Measurements from ENCODE around the gene STPG2. TPM values are rescaled to one million over a fixed set of nuclear protein-coding genes. Genes with fewer than 3 reads are reported as not detected.

STPG2 gene
- total and polyA plus RNA-seq, 2 of the 8 experiments (the other 6 are each of a cell fraction or from before 2014, with no cell fraction given): 0.03 TPM; not detected in 1

DNA sequence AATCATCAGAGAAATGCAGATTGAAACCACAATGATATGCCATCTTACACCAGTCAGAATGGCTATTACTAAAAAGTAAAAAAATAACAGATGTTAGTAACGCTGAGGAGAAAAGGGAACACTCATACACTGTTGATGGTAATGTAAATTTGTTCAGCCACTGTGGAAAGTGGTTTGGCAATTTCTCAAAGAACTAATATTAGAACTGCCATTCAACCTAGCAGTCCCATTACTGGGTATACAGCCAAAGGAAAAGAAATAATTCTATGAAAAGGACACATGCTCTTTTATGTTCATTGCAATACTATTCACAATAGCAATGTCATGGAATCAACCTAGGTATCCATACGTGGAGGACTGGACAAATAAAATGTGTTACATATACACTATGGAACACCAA lies 566.3 kb downstream of the STPG2 start (continued):
- TF ChIP-seq CTBP2 (IDR thresholded peaks at IDR 0.05; ENCODE audit: borderline replicate concordance, insufficient read depth, insufficient read length, low read length) (no peak), POU5F1 (IDR thresholded peaks at IDR 0.05; ENCODE audit: low read depth, low read length) (no peak), BCL11A (IDR thresholded peaks at IDR 0.05; ENCODE audit: low read depth in 2 of 2, low read length in 2 of 2) (no peak), NANOG (IDR thresholded peaks at IDR 0.05; ENCODE audit: insufficient read depth, low read depth, low read length, poor library complexity, severe bottlenecking) (no peak), TEAD4 (IDR thresholded peaks at IDR 0.05; ENCODE audit: low read depth, low read length) (no peak), SP4 (IDR thresholded peaks at IDR 0.05; ENCODE audit: low read length) (no peak)

Measured in H1 (cell line).